Nephron (organoid): ENCODE data around the gene USP1.

Experiments used
- H3K27ac Mint-ChIP-seq, 3 experiments: 2 replicates each; pipeline ENCODE4 v1.8.0; 2020; ENCODE audit warnings: mixed read lengths in 3 of 3, mild to moderate bottlenecking in 2 of 3, moderate library complexity in 1 of 3
- H3K27me3 Mint-ChIP-seq: 2 replicates; pipeline ENCODE4 v1.8.0; 2021; ENCODE audit warnings: low read depth, mild to moderate bottlenecking, moderate library complexity, mixed read lengths
- H3K36me3 Mint-ChIP-seq: 2 replicates; pipeline ENCODE4 v1.8.0; 2020; ENCODE audit warnings: low read depth, mixed read lengths
- H3K4me1 Mint-ChIP-seq: 2 replicates; pipeline ENCODE4 v1.8.0; 2020; ENCODE audit warnings: mixed read lengths
- H3K4me3 Mint-ChIP-seq, 3 experiments: 2 replicates each; pipeline ENCODE4 v1.8.0; 2020; ENCODE audit warnings: mild to moderate bottlenecking in 3 of 3, mixed read lengths in 3 of 3, moderate library complexity in 2 of 3
- H3K9me3 Mint-ChIP-seq: 2 replicates; pipeline ENCODE4 v1.8.0; 2020; ENCODE audit warnings: mixed read lengths
- CTCF ChIP-seq, 3 experiments: fragments of 200-600 bp; sonication (generic); IDR thresholded peaks; one replicate each; pipeline ENCODE4 v1.5.0; 2021; ENCODE audit warnings: antibody characterized with exemption in 3 of 3; ENCODE audit not compliant: unreplicated experiment in 3 of 3

The USP1 gene

GRCh38 chr1:62450301-62450700 is 13.5 kb downstream of the USP1 start:
- no peak for TF ChIP-seq CTCF (IDR thresholded peaks at IDR 0.05; ENCODE audit: unreplicated experiment in 3 of 3)
- Mint-ChIP-seq H3K9me3 (no peaks in the 10 kb centered on the region), H3K4me1 (no peaks in the 10 kb centered on the region), H3K27ac (no peak overlapping the region), H3K27me3 (no peaks in the 10 kb centered on the region), H3K36me3 (peaks cover 80% of the 10 kb centered on the region), H3K4me3 (no peak overlapping the region)

DNA sequence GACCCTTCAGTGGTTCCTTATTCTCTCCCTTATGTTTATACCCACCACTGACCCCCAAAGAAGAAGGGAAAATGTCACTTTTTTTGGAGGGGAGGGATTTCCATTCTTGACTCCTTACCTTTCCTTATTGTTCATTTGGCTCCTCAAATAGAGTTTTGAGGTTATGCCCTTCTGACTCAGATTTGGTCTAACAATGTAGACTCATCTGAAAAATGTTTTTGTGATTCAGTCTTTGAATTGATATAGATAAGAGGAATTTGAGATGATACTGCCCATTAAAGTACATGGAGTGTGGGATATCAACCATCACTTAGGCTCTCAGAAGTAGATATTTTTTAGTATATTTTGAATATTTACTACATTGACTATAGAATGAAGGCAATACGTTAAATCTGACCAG is 16.1 kb downstream of the USP1 start:
- no peak overlapping the region for H3K4me3 Mint-ChIP-seq
- no peaks in the 10 kb centered on the region for H3K4me1 Mint-ChIP-seq
- TF ChIP-seq CTCF (IDR thresholded peaks at IDR 0.05; ENCODE audit: unreplicated experiment in 3 of 3) = no peak
- H3K9me3 Mint-ChIP-seq = no peaks in the 10 kb centered on the region
- H3K27ac Mint-ChIP-seq = no peak overlapping the region
- no peaks in the 10 kb centered on the region for H3K27me3 Mint-ChIP-seq
- H3K36me3 Mint-ChIP-seq = peaks cover 73% of the 10 kb centered on the region

DNA sequence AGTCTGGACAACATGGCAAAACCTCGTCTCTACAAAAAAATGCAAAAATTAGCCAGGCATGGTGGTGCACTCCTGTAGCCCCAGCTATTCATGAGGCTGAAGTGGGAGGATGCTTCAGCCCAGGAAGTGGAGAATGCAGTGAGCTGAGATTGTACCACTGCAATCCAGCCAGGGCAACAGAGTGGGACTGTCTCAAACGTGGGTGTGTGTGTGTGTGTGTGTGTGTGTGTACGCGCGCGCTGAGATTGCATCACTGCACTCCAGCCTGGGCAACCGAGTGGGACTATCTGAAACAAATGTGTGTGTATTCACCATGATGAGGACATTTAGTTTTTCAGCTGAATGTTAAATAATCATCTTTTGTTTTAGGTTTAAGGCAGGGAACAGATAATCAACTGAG is 21.1 kb downstream of the USP1 start:
- Mint-ChIP-seq H3K4me1 (no peaks in the 10 kb centered on the region), H3K27me3 (no peaks in the 10 kb centered on the region), H3K9me3 (peaks cover 3% of the 10 kb centered on the region), H3K27ac (no peak overlapping the region), H3K4me3 (no peak overlapping the region), H3K36me3 (peaks cover 45% of the 10 kb centered on the region)
- no peak for TF ChIP-seq CTCF (IDR thresholded peaks at IDR 0.05; ENCODE audit: unreplicated experiment in 3 of 3)

DNA sequence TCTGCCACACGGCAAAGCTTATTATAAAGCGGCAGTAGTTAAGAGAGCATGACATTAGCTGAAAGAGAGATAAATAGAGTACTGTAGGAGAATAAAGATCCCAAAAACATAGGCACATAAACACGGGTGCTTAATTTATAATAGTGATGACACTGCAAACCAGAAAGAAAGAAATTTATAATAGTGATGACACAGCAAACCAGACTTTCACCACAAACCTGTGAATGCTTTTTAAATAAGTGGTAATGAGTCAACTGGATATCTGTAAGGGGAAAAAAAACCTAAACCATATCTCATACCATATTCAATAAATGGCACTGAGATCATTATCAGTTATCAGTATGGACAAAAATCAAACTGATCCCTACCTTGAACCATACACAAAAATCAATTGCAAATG is 25.5 kb downstream of the USP1 start:
- peaks cover 12% of the 10 kb centered on the region for H3K9me3 Mint-ChIP-seq
- no peak for TF ChIP-seq CTCF (IDR thresholded peaks at IDR 0.05; ENCODE audit: unreplicated experiment in 3 of 3)
- H3K27me3 Mint-ChIP-seq = no peaks in the 10 kb centered on the region
- H3K4me1 Mint-ChIP-seq = no peaks in the 10 kb centered on the region
- no peak overlapping the region for H3K27ac Mint-ChIP-seq
- no peak overlapping the region for H3K4me3 Mint-ChIP-seq
- H3K36me3 Mint-ChIP-seq = peaks cover 55% of the 10 kb centered on the region

- Mint-ChIP-seq H3K4me3 (no peak overlapping the region), H3K4me1 (no peaks in the 10 kb centered on the region), H3K36me3 (peaks cover 89% of the 10 kb centered on the region), H3K27me3 (no peaks in the 10 kb centered on the region), H3K9me3 (peaks cover 42% of the 10 kb centered on the region), H3K27ac (no peak overlapping the region)
- no peak for TF ChIP-seq CTCF (IDR thresholded peaks at IDR 0.05; ENCODE audit: unreplicated experiment in 3 of 3)
These were observed 30.2 kb downstream of the USP1 start for GRCh38 chr1:62467092-62467491.

GRCh38 chr1:62476525-62477219 is 39.8 kb downstream of the USP1 start:
- no peak for TF ChIP-seq CTCF (IDR thresholded peaks at IDR 0.05; ENCODE audit: unreplicated experiment in 3 of 3)
- no peak overlapping the region for H3K27ac Mint-ChIP-seq
- H3K4me1 Mint-ChIP-seq = no peaks in the 10 kb centered on the region
- no peaks in the 10 kb centered on the region for H3K27me3 Mint-ChIP-seq
- no peaks in the 10 kb centered on the region for H3K9me3 Mint-ChIP-seq
- H3K4me3 Mint-ChIP-seq = no peak overlapping the region
- H3K36me3 Mint-ChIP-seq = peaks cover 61% of the 10 kb centered on the region
